Vagina (tissue), 2 donors: ENCODE measurements around the gene PDE2A. TPM values are rescaled to one million over a fixed set of nuclear protein-coding genes. Genes with fewer than 3 reads are reported as not detected.

ENCODE experiments used
- DNase-seq, 2 donors: peaks; one replicate each; pipeline ENCODE4 v3.0.0-alpha.2; 2017; ENCODE audit errors: extremely low spot score in 2 of 2
- H3K27ac ChIP-seq: fragments of 200-600 bp; sonication (generic); one replicate; pipeline ENCODE4 v1.5.1; 2019
- H3K27me3 ChIP-seq: fragments of 200-600 bp; sonication (generic); one replicate; pipeline ENCODE4 v1.5.1; 2019
- H3K36me3 ChIP-seq, 2 donors: fragments of 200-600 bp; sonication (generic); one replicate each; pipeline ENCODE4 v1.5.1; 2017 to 2019
- H3K4me1 ChIP-seq: fragments of 200-600 bp; sonication (generic); one replicate; pipeline ENCODE4 v1.5.1; 2019
- H3K4me3 ChIP-seq, 2 donors: fragments of 200-600 bp; sonication (generic); 1 replicate in 1 of 2; 2 replicates in 1 of 2; pipeline ENCODE4 v1.5.1; 2016 to 2019
- H3K9me3 ChIP-seq: fragments of 200-600 bp; sonication (generic); one replicate; pipeline ENCODE4 v1.5.1; 2019
- POLR2A ChIP-seq, 2 donors: fragments of 450-650 bp; IDR thresholded peaks; one replicate each; pipeline ENCODE4 v1.6.1; 2017; ENCODE audit warnings: antibody characterized with exemption in 2 of 2, mild to moderate bottlenecking in 2 of 2, moderate library complexity in 2 of 2
- POLR2AphosphoS5 ChIP-seq, 2 donors: sonication (generic); formaldehyde crosslinking; IDR thresholded peaks; one replicate each; pipeline ENCODE4 v1.9.0; 2017; ENCODE audit warnings: antibody characterized with exemption in 2 of 2, mild to moderate bottlenecking in 2 of 2, low read depth in 1 of 2; ENCODE audit not compliant: insufficient read depth in 1 of 2
- intact Hi-C: fragments of 100-400 bp; cut with DNase I; formaldehyde crosslinking; loops from one replicate; pipeline ENCODE4 v1.15.1; 2023
- total RNA-seq: library from RNA; depleted of rRNA; stranded (reverse); fragments of >200 nt; gene quantifications from one replicate; pipeline ENCODE4 v1.2.3, GENCODE V29; 2016
- TF ChIP-seq, protein P1 (sequence below), 3 experiments: fragments of 450-650 bp in 2 of 3; fragments of 200-600 bp in 1 of 3; sonication (generic) in 1 of 3; IDR thresholded peaks; one replicate each; pipeline ENCODE4 v1.5.1; 2017 to 2019; ENCODE audit warnings: antibody characterized with exemption in 3 of 3, mild to moderate bottlenecking in 2 of 3, moderate library complexity in 2 of 3

PDE2A gene
- total RNA-seq, 1 donor from 2014 or later: 57.0 TPM

DNA sequence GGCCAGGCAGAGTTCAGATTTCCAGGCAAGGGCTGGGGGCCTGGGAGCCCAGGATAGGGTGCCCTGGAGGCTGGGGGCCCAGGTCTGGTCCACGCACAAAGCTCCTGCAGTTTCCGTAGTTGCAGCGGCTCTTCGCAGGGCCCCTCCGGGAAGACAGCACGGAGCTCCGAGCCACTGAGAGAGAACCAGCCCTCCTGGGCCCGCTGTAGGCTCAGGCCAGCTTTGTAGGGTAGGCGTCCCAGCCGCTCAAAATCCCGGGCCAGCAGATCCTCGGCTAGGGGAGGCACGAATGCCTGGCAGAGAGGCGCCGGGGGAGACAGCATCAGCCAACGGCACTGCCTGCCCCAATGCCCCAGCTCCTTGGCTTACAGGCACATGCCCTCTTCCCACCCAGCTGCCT is 23.6 kb upstream of the PDE2A start:
- no peak overlapping the region for H3K27ac ChIP-seq
- TF ChIP-seq POLR2AphosphoS5 (IDR thresholded peaks at IDR 0.05; ENCODE audit: insufficient read depth in 1 of 2, low read depth in 1 of 2) (no peak), POLR2A (IDR thresholded peaks at IDR 0.05) (no peak)
- TF ChIP-seq, protein P1, sequence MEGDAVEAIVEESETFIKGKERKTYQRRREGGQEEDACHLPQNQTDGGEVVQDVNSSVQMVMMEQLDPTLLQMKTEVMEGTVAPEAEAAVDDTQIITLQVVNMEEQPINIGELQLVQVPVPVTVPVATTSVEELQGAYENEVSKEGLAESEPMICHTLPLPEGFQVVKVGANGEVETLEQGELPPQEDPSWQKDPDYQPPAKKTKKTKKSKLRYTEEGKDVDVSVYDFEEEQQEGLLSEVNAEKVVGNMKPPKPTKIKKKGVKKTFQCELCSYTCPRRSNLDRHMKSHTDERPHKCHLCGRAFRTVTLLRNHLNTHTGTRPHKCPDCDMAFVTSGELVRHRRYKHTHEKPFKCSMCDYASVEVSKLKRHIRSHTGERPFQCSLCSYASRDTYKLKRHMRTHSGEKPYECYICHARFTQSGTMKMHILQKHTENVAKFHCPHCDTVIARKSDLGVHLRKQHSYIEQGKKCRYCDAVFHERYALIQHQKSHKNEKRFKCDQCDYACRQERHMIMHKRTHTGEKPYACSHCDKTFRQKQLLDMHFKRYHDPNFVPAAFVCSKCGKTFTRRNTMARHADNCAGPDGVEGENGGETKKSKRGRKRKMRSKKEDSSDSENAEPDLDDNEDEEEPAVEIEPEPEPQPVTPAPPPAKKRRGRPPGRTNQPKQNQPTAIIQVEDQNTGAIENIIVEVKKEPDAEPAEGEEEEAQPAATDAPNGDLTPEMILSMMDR (IDR thresholded peaks at IDR 0.05): no peak
- no peak overlapping the region for H3K4me3 ChIP-seq
- no peaks in the 10 kb centered on the region for H3K27me3 ChIP-seq
- H3K36me3 ChIP-seq: peaks cover 4 to 84% of the 10 kb centered on the region in 2 donors
- DNase-seq: no peak
- H3K4me1 ChIP-seq: peaks cover 19% of the 10 kb centered on the region
- no peaks in the 10 kb centered on the region for H3K9me3 ChIP-seq
- intact Hi-C loops: no loop called here

DNA sequence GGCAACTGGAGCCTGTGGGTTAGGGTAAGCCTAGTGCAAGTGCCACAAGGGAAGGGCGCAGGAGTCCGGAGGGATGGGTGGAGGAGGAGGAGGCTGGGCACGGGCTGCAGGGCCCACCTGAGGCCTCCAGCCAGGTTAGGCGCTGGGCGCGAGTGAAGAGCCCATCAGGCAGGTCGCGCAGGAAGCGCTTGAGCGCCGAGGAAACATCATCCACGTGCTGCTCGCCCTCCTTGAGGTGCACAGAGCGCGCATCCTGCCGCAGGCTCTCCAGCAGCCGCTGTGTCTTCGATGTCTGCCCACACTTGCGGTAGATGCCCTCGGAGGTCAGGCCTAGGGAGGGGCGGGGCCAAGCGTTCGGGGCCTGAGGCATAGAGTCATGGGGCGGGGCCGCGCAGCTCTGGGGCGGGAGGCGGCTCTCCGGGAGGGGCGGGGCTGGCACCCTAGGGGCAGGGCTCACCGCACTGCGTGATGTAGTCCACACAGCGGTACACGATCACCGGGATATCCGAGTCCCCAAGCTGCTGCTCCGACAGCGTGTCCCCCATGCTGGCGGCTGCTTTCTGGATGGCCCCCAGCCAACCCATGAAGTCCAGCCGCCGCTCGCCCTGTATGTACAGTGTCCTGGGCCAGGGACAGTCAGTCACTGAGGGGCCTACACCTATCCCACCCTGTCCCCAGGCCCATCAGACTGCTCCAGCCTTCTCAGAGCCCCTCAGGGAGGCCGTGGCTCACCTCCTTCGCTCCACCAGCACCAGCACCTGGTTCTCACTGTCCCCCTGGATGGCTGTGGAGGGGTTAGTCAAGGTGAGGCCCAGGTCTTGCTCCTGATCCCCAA is 22.9 kb upstream of the PDE2A start:
- peaks cover 4 to 90% of the 10 kb centered on the region in 2 donors for H3K36me3 ChIP-seq
- no peak overlapping the region for H3K4me3 ChIP-seq
- no peak for DNase-seq
- TF ChIP-seq POLR2A (IDR thresholded peaks at IDR 0.05) (no peak), POLR2AphosphoS5 (IDR thresholded peaks at IDR 0.05; ENCODE audit: insufficient read depth in 1 of 2, low read depth in 1 of 2) (no peak)
- TF ChIP-seq, protein P1 (IDR thresholded peaks at IDR 0.05): no peak
- no peaks in the 10 kb centered on the region for H3K9me3 ChIP-seq
- H3K27ac ChIP-seq: peak overlapping the region; percentile 33
- peaks cover 12% of the 10 kb centered on the region for H3K4me1 ChIP-seq
- no peaks in the 10 kb centered on the region for H3K27me3 ChIP-seq
- intact Hi-C loops: no loop called here

DNA sequence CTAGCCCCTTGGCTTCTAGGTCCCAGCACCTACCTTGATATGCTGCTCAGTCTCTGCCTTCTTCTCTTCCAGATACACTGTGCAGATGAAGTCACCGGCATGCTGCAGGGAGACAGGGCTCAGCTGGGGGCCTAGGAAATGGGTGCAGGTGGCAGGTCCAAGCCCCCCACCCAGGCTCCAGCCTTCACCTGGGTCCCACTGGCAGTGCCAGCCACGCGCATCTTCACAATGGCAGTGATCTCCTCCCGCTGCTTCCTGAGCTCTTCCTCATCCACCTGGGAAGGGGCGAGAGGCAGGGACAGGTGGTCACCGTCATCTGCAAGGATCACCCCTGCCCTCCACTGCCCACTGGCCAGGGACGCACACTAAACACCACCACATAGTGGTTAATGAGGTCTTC is 21.1 kb upstream of the PDE2A start:
- Histone ChIP-seq H3K9me3 (no peaks in the 10 kb centered on the region), H3K27ac (no peak overlapping the region), H3K4me1 (peaks cover 4% of the 10 kb centered on the region), H3K27me3 (no peaks in the 10 kb centered on the region), H3K4me3 (no peak overlapping the region), H3K36me3 (peaks cover 4 to 89% of the 10 kb centered on the region in 2 donors)
- no peak for DNase-seq
- intact Hi-C loops: no loop called here
- TF ChIP-seq POLR2AphosphoS5 (IDR thresholded peaks at IDR 0.05; ENCODE audit: insufficient read depth in 1 of 2, low read depth in 1 of 2): no peak
- TF ChIP-seq POLR2A (IDR thresholded peaks at IDR 0.05): no peak
- TF ChIP-seq, protein P1 (IDR thresholded peaks at IDR 0.05): no peak

DNA sequence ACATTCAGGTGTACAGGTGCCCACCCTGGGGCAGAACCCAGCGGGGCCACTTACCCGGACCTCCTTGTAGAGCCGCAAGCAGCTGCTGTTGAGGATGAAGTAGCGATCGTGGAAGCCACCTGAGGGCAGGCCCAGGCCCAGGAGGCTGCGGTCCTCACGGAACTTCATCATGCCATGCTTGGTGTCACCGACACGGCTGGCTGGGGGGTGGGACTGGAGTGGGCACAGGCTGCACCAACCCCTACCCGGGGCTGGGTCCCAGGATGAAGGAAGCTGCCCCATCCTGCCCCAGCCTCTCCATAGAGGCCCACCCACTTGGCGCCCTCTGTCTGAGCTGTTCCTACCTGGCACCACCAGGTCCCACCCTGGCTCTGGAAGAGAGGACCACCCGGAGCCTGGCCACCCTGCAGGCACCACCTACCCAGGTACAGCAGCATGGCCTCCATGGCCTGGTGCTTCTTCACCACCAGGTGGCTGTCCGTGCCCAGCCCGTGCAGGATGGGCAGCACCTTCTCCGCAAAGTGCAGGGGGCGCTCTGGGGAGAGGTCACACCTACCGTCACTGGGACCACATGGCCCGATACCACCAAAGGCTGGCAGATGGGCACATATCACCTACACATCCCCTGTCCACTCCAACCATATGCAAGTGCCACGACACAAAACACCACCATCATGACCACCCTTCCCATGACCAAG is 19.2 kb upstream of the PDE2A start:
- no peaks in the 10 kb centered on the region for H3K27me3 ChIP-seq
- H3K4me3 ChIP-seq: no peak overlapping the region
- intact Hi-C loops: no loop called here
- peaks cover 4 to 79% of the 10 kb centered on the region in 2 donors for H3K36me3 ChIP-seq
- no peak overlapping the region for H3K27ac ChIP-seq
- no peaks in the 10 kb centered on the region for H3K4me1 ChIP-seq
- no peak for DNase-seq
- no peaks in the 10 kb centered on the region for H3K9me3 ChIP-seq
- TF ChIP-seq, protein P1 (IDR thresholded peaks at IDR 0.05): no peak
- TF ChIP-seq POLR2A (IDR thresholded peaks at IDR 0.05) (no peak), POLR2AphosphoS5 (IDR thresholded peaks at IDR 0.05; ENCODE audit: insufficient read depth in 1 of 2, low read depth in 1 of 2) (no peak)
